GM18502 (cell line): ENCODE results near the gene ZBTB16.
"Not testable (repeated sequence)": the region's sequence is repeated elsewhere in the genome, so short reads cannot be mapped to it uniquely, and the experiment has no call there.

Source experiments
- ATAC-seq: cut with Tn5 transposase; IDR thresholded peaks from one replicate; pipeline ENCODE4 v1.9.1; 2021; ENCODE audit warnings: mild to moderate bottlenecking; ENCODE audit not compliant: unreplicated experiment, poor library complexity

The ZBTB16 gene

DNA sequence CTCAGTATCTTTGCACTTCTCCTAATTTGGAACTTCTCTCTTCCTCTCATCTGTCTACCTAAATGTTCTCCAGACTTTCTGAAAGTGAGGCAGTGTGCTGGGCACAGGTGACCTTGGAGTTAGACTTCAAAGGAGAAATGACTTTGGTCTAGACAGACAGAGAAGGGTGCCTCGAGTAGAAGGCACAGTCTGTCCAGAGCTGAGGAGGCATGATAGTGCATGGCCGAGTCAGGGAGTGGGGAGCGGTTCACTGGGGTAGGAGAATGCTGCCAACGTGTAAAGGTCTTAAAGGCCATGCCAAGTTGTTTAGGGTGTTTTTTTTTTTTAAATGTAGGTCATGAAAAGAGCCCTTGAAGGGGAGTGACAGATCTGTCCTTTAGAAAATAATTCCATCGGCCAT is 17.3 kb upstream of the ZBTB16 start:
- no peak for ATAC-seq

DNA sequence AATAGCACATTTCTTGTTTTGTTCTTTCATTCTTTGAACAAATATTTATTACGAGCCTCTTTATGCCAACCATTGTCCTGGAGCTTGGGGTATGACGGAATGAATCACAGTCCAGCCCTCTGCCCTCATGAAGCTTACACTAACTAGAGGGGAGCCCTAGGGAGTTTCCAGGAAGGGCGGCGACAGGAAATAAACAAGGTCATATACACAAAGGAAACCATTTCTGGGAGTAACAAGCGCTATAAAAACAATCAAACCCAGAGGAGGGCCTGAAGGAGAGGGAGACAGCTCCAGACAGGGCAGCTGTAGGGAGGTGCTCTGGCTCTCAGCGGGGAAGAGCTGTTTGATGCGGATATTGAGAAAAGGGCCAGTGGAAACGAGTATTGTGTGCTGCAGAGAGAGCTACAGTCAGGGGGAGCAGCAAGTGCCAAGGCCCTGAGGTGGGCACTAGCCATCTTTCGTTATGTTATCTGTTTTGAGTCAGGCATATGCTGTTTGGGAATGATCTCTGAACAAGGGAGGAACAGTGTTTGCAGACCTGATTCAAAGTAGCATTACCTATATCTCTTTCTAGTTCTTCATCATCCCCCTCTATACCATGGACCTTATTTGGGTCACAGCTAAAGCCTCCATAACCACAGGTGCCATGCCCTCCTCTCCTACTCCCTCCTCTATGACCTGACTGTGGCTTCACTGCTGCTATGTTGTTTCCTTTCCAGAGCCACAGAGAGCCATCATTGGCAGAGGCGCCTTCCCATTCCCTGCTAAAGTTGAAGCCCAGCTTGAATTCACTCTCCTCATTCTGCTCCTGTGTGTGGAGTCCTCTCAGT is 15.3 kb upstream of the ZBTB16 start:
- no peak for ATAC-seq

DNA sequence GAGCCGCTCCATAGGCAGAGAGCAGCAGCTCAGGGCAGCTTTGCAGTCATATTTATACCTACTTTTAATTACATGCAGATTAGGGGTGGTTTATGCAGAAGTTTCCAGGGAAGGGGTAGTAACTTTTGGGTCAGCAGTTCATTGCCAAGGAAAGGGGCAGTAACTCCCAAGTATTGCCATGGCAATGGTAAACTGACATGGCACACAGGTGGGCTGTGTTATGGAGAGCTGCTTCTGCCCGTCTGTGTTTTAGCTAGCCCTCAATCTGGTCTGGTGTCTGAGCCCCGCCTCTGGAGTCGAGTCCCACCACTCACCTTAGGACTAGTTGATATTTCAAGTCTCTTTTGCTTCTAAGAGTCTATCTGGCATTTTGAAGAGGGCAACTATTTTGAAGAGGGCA is 12.2 kb upstream of the ZBTB16 start:
- no peak for ATAC-seq

DNA sequence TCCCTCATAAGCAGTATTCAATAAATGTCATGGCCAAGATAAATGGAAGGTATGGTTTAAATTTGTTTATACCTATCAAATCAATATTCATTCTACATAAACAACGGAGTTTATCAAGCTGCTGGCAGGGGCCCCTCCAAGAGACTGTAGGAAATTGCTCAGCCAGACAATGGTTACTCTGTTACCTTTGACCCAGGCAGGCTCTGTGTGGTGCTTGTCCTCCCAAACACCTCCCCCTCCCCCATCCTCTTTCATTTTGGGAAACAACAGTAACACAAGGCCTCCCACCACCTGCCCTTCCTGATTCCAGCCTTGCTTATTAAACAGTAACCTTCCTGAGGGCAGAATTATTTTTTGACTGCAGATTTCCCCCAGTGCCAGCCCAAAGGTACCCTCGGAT is 10.5 kb upstream of the ZBTB16 start:
- ATAC-seq = no peak

DNA sequence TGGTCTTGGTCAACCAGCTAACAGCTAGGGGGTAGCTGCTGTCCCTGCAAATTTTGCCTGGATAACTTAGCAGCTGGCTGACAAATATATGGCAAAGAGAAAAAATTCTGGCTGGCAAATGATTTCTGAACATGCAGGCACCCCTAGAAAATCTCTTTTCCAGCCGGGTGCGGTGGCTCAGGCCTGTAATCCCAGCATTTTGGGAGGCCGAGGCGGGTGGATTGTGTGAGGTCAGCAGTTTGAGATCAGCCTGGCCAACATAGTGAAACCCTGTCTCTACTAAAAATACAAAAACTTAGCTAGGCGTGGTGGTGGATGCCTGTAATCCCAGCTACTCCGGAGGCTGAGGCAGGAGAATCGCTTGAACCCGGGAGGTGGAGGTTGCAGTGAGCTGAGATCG is 9.7 kb upstream of the ZBTB16 start:
- not testable (repeated sequence) for ATAC-seq

DNA sequence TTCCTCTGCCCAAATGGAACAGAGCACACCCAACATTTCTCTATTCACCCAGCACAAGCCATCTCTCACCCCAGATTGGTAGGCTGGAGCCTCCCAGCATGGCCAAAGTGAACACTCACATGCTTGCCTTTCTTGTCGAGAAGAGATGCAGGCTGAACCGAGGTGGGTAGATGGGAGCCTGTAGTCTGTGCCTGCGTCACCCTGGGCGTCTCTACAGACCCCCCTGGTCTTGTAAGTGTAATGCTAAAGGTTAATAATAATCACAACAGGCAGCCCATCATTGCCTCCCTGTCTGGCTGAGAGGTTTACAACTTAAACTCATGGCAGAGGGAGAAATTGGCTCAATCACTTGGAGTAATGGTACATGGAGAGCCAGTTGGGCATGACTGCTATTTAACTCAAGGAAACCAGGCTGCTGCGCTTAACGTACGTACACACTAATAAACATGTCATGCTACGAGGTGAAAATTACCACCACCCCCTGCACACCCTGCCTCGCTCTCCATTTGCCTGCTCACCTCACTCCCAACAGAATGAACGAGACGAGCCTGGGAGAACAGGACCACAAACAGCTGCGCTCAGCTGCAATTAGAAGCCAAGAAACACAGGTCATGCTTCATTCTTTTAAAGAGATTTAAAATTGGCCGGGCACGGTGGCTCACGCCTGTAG is 9.1 kb upstream of the ZBTB16 start:
- ATAC-seq = no peak

DNA sequence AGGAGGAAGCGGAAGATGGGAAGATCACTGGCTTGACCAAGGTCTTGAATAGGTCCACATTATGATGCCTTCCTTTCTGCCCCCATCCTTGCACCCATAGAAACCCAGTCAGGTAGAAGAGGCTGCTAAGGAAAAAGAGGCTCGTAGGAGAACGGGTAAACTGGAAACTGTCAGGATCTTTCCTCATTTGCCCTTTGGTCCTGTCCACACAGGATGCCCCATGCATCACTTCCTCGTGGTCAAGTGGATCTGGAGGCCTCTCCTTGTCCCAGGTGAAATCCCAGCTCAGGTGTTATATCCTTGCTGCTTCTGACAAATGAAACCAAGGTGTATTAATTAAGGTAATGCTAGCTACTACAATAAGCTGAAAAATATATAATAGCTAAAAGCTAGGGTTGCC is 8.0 kb upstream of the ZBTB16 start:
- no peak for ATAC-seq

DNA sequence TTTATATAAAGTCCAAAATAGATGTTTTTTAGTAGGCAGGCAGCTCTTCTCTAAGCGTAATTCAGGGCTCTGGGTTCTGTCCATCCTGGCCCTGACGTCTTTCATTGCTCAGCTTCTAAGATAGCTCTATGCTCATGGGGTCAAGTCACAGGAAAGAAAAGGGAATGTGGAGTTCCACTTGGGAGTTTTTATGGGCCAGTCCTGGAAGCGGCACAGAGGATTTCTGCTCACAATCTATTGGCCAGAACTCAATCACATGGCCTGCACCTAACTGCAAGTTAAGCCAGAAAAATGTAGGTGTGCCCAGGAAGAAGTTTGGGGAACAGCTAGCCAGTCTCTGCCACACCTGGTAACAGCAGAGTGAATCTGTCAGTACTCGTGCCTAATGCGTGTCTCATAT is 7.4 kb upstream of the ZBTB16 start:
- no peak for ATAC-seq

DNA sequence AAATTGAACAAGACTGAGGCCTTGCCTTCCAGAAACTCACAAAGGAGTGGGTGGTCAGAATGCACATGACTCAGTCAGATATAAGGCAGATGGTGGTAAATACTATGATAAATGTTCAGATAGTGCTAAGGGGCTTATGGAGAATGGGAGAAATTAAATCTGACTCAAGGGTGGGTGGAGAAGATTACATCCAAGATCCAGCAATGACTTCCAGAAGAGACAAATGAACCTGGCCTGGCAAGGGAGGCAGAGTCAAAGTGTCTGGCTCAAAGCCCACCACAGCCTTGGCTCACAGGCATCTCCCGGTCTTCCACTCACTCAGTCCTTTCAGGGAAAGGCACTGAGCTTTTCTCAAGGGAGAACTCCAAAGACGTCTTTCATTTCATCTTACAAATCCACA is 6.1 kb upstream of the ZBTB16 start:
- no peak for ATAC-seq

DNA sequence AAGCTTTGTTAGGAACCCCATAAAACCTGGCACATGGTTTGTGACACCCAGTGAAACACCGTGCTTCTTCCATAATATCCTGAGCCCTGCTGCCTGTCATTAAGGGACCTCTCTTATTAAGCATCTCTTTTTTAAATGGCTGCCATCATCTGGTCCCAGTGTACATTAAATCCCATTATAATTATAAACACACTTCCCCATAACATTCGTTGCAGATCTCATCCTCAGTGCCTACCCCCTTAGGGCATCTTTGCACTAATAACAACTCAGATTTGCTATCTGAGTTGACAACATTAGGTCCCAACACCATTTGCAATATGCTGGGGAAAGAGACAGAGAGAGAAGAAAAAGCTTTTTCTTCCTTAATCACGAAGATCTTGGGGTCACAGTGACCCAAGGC is 4.7 kb upstream of the ZBTB16 start:
- ATAC-seq = no peak

DNA sequence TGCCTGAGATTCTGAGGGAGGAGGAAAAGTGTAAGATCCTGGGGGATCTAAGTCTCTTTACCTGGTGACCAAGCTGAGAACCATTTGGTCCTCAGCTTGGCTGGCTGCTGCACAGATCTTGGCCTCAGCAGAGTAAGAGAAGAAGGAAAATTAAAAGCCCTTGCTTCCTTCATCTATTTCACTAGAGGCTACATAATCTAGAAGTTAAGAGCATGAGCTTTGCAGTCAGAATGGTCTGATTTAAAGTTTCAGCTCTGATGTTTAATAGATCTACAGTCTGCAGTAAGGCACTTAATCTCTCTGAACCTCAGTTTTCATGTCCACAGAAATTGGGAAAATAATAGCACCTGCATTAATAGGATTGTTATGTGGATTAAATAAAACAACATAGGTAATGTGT is 3.1 kb upstream of the ZBTB16 start:
- ATAC-seq = no peak

DNA sequence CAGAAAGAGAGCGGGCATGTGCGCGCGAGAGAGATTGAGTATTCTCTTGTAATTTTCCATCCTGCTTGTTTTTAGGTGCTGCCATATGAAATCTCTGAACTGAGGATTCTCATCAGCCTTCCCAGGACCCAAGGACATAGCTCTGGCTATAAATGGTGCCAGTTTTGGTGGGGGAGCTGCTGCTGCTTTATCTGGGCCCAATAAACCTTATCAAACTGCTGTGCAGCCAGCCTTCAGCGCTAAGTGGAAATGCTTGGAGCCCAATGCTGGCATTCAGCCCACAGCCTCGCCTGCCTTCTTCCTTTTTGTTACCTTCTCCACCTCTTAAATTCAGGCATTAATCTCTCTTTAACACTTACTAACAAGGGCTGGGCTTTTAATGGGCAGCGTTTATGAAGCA is 2.4 kb upstream of the ZBTB16 start:
- no peak for ATAC-seq

DNA sequence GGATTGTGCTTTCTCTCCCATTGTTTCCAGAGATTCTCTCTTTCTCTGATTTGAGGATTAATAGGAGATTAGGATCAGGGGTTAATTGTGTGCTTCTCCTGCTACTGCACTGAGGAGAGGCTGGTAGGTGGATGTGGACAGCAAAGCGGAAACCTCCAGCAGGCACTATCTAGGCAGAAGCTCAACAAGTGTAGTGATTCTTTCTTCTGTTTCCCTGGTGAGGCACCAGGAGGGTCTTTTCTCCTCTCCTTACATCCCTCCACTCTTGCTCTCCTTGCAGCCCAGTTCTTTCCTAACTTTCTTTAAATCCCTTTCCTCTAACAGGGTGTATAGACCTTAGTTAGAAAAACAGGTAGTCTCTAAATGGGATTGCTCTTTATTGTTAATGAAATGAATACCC is 1.9 kb upstream of the ZBTB16 start:
- no peak for ATAC-seq

DNA sequence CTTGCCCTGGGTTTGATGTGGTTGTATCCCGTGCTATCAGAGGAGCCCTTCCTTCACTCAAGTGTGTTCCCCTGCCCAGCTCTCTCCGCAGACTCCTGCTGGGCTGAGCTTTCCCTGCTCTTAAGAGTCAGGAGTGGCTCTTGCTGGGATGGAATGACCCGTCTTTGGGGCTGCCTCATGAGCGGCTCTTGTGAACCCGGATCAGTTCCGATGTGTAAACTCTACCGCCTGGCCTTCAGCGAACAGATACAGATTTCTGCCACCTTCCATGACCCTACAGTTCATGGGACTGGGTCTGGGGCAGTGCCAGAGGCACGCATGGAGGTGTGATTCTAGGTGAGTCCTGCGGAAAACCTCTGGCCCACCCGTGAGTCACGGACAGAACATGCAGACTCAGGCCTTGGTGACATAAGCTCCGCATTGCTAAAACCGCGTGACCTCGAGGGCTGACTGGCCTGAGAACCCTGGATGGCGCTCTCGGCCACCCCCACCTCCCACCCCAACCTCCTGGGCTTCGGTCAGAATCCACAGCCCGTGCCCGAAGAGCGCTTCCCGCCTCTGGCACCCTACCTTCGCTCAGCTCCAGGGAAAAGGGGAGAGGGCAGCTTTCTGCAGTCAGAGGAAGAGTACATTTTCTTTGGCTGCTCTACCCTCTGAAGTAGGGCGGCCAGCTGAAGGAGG is 1.3 kb upstream of the ZBTB16 start:
- ATAC-seq = no peak

DNA sequence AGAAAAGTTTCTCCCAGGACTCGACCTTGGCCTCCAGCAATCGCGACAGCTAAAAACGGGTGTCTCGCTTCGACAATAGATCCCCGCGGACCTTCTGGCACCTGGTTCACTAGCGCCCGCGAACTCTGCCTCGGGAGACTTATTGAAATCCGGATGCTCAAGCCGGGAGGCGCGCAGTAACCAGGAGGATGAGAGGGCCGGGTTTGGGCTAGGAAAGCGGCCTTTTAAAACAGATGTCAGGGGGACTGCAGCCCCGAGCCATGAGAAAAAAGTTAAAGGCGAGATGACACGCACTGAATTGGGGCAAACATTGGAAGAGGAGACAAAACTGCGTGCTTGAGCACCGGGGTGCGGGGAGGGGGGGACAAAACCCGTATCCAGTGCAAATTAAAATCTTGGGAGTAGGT is 637 bp upstream of the ZBTB16 start:
- ATAC-seq = no peak

DNA sequence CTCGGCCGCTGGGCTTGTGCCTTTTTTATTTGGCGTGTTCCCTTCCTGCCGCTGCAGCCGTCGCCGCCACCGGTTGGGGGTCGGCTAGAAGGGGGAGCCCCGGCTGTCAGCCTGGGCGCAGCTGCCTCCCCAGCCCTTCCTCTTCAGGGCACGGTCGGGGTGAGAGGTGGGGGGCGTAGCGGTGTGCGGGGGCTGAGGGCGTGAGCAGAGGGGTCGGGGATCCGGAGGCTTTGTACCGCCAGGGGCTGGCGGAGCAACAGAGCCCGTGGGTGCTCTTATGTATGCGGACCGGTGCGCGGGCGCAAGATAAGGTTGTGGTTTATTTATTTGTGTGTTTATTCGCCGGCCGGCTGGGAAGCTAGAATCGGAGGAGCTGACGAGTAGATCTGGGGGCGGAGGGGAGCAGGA is 477 bp downstream of the ZBTB16 start:
- no peak for ATAC-seq

DNA sequence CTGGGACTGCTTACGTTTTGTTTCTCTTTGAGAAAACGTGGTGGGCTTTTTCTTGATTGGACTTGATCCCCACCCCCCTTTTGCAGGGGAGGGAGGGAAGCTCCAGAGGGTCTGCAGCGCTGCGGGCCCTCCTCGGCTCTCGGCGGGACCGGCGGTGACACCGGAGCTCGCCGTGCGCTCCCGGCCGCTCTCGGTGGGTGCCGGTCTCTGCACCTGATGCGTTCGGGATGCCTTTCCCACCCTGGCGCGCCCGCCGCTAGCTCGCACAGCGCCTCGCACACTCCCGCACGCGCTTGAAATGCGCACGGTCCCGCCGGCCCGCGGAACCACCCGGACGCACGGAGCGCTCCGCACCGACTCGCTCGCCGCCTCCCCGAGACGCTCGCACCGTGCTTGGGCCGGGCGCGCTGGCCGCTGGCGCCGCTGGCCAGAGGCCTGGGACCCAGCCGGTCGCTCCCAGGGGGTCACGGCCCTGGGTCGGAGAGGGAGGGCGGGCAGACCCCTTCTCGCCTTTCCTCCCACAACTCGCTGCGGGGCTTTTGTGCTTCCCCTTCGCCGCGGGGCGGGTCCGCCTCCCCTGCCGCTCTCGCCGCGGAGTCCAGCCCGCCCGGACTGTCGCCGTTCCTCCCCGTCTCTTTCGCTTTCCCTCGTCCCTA is 1.0 kb downstream of the ZBTB16 start:
- ATAC-seq = no peak

DNA sequence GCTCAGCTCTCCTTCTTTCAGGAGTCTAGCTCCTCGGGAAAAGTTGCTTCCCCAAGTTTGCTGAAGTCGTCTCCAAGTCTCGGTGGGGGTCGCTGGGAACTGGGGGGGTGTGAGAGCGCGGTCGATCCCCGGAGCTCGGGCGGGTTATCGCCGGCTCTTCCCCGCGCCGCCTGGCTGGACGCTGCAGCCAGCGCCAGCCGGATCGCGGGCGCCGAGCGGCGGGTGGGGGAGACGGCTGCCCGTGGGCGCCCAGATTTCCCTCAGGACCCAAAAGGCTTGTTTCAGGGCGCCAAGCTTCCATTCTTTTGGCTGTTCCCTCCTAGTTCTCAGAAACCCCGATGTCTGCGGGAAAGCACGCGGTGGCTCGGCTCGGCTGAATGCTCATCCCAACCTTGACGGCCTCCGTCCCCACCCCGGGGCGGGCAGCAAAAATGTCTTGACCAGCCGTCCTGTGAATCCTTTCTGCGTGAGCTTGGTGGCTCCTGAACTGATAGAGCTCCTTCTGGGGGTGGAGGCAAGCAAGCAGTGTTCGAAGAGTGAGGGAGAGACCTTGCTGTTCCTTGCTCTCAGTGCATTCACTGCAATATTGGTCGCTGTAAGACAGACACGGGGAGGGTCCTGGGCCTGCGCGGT is 1.7 kb downstream of the ZBTB16 start:
- no peak for ATAC-seq

DNA sequence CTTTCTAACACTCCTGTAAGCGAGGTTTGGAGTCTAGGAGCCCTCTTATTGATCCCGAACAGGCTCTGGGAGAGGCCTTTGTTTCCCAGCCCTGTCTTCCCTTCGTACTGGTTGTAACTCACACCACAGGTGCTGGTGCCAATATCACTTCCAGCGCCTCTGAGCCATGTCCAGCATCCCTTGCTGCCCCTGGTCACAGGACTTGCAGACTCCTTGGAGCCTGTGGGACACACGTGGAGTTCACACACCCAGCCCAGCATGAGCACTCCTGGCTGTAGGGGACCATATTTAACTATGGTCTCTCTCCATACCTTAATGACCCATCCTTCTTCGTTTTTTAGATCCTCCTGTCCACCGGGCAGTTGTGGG is 2.2 kb downstream of the ZBTB16 start:
- ATAC-seq = no peak

DNA sequence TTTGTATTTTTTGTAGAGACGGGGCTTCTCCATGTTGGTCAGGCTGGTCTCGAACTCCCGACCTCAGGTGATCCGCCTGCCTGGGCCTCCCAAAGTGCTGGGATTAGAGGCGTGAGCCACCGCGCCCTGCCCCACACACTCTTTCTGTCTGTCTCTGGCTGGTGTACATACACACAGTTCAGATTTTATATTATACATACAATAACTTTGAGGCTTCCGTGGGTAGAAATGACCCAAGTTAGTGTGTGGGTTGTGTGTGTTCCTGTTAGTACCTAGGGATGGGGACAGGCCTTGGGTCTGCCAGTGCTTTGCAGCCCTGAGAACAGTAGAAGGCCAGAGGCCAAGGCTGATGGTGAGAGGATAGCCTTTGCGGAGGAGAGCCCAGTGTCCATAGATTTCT is 2.8 kb downstream of the ZBTB16 start:
- ATAC-seq = no peak
